HG02763 (cell line): ENCODE measurements around the gene SDC4.

Experiments used
- ATAC-seq: cut with Tn5 transposase; IDR thresholded peaks from one replicate; pipeline ENCODE4 v1.9.1; 2021; ENCODE audit warnings: mild to moderate bottlenecking, moderate library complexity; ENCODE audit not compliant: unreplicated experiment

The SDC4 gene

GRCh38 chr20:45301824-45302271, 46.4 kb downstream of the SDC4 start:
- no peak for ATAC-seq

- ATAC-seq: no peak
These were observed 47.3 kb downstream of the SDC4 start for GRCh38 chr20:45300961-45301360.

- no peak for ATAC-seq
These were observed 48.4 kb downstream of the SDC4 start for GRCh38 chr20:45299786-45300185.

- ATAC-seq: no peak
These were observed 50.3 kb downstream of the SDC4 start for GRCh38 chr20:45297786-45298497.

- ATAC-seq: no peak
These were observed 53.6 kb downstream of the SDC4 start for GRCh38 chr20:45294659-45295058.

- ATAC-seq: no peak
These were observed 54.2 kb downstream of the SDC4 start for GRCh38 chr20:45294003-45294368.

- no peak for ATAC-seq
These were observed 54.9 kb downstream of the SDC4 start for GRCh38 chr20:45293041-45294002.

GRCh38 chr20:45292343-45292742, 55.9 kb downstream of the SDC4 start:
- ATAC-seq: no peak

- no peak for ATAC-seq
These were observed 56.7 kb downstream of the SDC4 start for GRCh38 chr20:45291526-45291925.

- no peak for ATAC-seq
These were observed 57.4 kb downstream of the SDC4 start for GRCh38 chr20:45290677-45291355.

- ATAC-seq: no peak
These were observed 58.1 kb downstream of the SDC4 start for GRCh38 chr20:45289942-45290676.

- no peak for ATAC-seq
These were observed 59.4 kb downstream of the SDC4 start for GRCh38 chr20:45288860-45289259.

GRCh38 chr20:45288376-45288775, 59.8 kb downstream of the SDC4 start:
- no peak for ATAC-seq

- ATAC-seq: no peak
These were observed 64.6 kb downstream of the SDC4 start for GRCh38 chr20:45283551-45284057.

GRCh38 chr20:45282700-45283550, 65.3 kb downstream of the SDC4 start:
- no peak for ATAC-seq

GRCh38 chr20:45279992-45280391, 68.2 kb downstream of the SDC4 start:
- no peak for ATAC-seq

- ATAC-seq: no peak
These were observed 72.9 kb downstream of the SDC4 start for GRCh38 chr20:45275338-45275737.
